K562 (cell line): ENCODE results near the gene DTX4. TPM values are rescaled to one million over a fixed set of nuclear protein-coding genes. Genes with fewer than 3 reads are reported as not detected.
A peak's percentile ranks its signal among the peaks of the same experiment; 100 is the strongest.

Experiments used
- ATAC-seq: fragments of 200-7000 bp; cut with Tn5 transposase; 3 replicates; pipeline ENCODE4 v1.9.1; 2020; ENCODE audit warnings: moderate library complexity
- BruUV-seq: library from RNA; stranded (reverse); fragments of 400-500 nt; replicated peaks from 2 replicates; lab custom pipeline; 2021; lab: Mats Ljungman, UMichigan
- CTCF ChIA-PET: fragments of 300-600 bp; formaldehyde crosslinking; extraction: SDS; loops from one replicate; lab custom pipeline; 2021; ENCODE audit warnings: low intra/inter-chr PET ratio; lab: Yijun Ruan, JAX
- POLR2A ChIA-PET: fragments of 300-600, 350-650 bp; sonication (Branson Sonifier 250); formaldehyde crosslinking; extraction: SDS; loops from one replicate; lab custom pipeline; 2021; ENCODE audit warnings: antibody characterized with exemption, inconsistent platforms; lab: Yijun Ruan, JAX
- DNase-seq, 4 experiments: peaks; one replicate each; pipeline versions ENCODE4 v3.0.0 to v3.0.0-alpha.2; 2011 to 2018; ENCODE audit warnings: low spot score in 3 of 4, mixed read lengths in 3 of 4; ENCODE audit errors: extremely low read depth in 1 of 4
- FAIRE-seq: peaks from 2 replicates; lab custom pipeline; 2011; peaks lifted over from hg19 to GRCh38; lab: Jason Lieb, UNC
- H2AFZ ChIP-seq: 2 replicates; pipeline ENCODE4 v1.6.0; 2011; ENCODE audit warnings: low read depth, low read length, control low read depth, inconsistent platforms
- H3K27ac ChIP-seq: fragments of 200-600 bp; 3 replicates; pipeline ENCODE4 v1.8.0; 2011; ENCODE audit warnings: low read depth, mild to moderate bottlenecking, control low read depth, inconsistent platforms, low read length, moderate library complexity, mixed read lengths; ENCODE audit errors: extremely low read depth
- H3K27me3 ChIP-seq, 2 experiments: fragments of 300-600 bp in 1 of 2; 2 replicates in 1 of 2; 3 replicates in 1 of 2; pipeline versions ENCODE4 v1.6.0 to v1.8.0; 2011; ENCODE audit warnings: inconsistent platforms in 2 of 2, low read length in 2 of 2, mild to moderate bottlenecking in 1 of 2, mixed read lengths in 1 of 2, moderate library complexity in 1 of 2; ENCODE audit not compliant: control insufficient read depth in 2 of 2, insufficient read depth in 2 of 2
- H3K36me3 ChIP-seq: fragments of 300-600 bp; 3 replicates; pipeline ENCODE4 v1.8.0; 2011; ENCODE audit warnings: mild to moderate bottlenecking, low read length, inconsistent platforms; ENCODE audit not compliant: control insufficient read depth, insufficient read depth
- H3K4me1 ChIP-seq, 2 experiments: fragments of 200-600 bp in 1 of 2; replicated peaks in 1 of 2; 2 replicates in 1 of 2; 3 replicates in 1 of 2; pipeline versions ENCODE4 v1.5.1 to v1.8.0; 2011; ENCODE audit warnings: inconsistent platforms in 2 of 2, low read length in 2 of 2, mild to moderate bottlenecking in 1 of 2, mixed read lengths in 1 of 2, moderate library complexity in 1 of 2; ENCODE audit not compliant: control insufficient read depth in 2 of 2, insufficient read depth in 2 of 2
- H3K4me2 ChIP-seq: 2 replicates; pipeline ENCODE4 v1.6.1; 2011; ENCODE audit warnings: low read length, control low read depth, inconsistent platforms, mixed read lengths; ENCODE audit not compliant: insufficient read depth
- H3K4me3 ChIP-seq: fragments of 200-600 bp; sonication (generic), shearing (Covaris generic); 2 replicates; pipeline ENCODE4 v1.5.1; 2016; ENCODE audit warnings: control low read depth, inconsistent platforms
- H3K79me2 ChIP-seq: fragments of 200-600 bp; 3 replicates; pipeline ENCODE4 v1.8.0; 2011; ENCODE audit warnings: low read length, inconsistent platforms; ENCODE audit not compliant: control insufficient read depth, insufficient read depth
- H3K9ac ChIP-seq, 2 experiments: 2 replicates each; pipeline versions ENCODE4 v1.6.0 to v1.6.1; 2011; ENCODE audit warnings: low read depth in 2 of 2, low read length in 2 of 2, control low read depth in 1 of 2, inconsistent platforms in 1 of 2, mild to moderate bottlenecking in 1 of 2, mixed read lengths in 1 of 2; ENCODE audit not compliant: insufficient read depth in 1 of 2
- H3K9me1 ChIP-seq: one replicate; pipeline ENCODE4 v1.6.0; 2011; ENCODE audit warnings: inconsistent platforms, mild to moderate bottlenecking, low read length, moderate library complexity; ENCODE audit not compliant: control insufficient read depth, insufficient read depth
- H3K9me3 ChIP-seq: replicated peaks from 2 replicates; pipeline ENCODE4 v1.5.1; 2011; ENCODE audit warnings: low read depth, low read length, inconsistent platforms; ENCODE audit not compliant: control insufficient read depth, insufficient read depth
- H4K20me1 ChIP-seq: replicated peaks from 2 replicates; pipeline ENCODE4 v1.6.1; 2011; ENCODE audit warnings: low read length, inconsistent platforms, mixed read lengths; ENCODE audit not compliant: control insufficient read depth, insufficient read depth
- CEBPB ChIP-seq: fragments of 450-650 bp; IDR thresholded peaks from 2 replicates; pipeline ENCODE4 v1.6.1; 2016; ENCODE audit warnings: missing genetic modification characterization, missing compliant biosample characterization
- CEBPG ChIP-seq, 3 experiments: fragments of 200-800 bp in 1 of 3; sonication (Bioruptor generic) in 1 of 3; sonication (generic) in 1 of 3; formaldehyde crosslinking in 1 of 3; IDR thresholded peaks in 2 of 3; conservative IDR thresholded peaks in 1 of 3; 2 replicates each; pipeline versions ENCODE4 v1.6.1 to v1.8.0; 2016 to 2022; ENCODE audit warnings: missing compliant biosample characterization in 2 of 3, missing genetic modification characterization in 2 of 3, mild to moderate bottlenecking in 1 of 3, missing genetic modification reagents in 1 of 3
- EGR1 ChIP-seq: fragments of 450-650 bp; conservative IDR thresholded peaks from 2 replicates; pipeline ENCODE4 v1.6.1; 2017; ENCODE audit warnings: mild to moderate bottlenecking
- KDM2B ChIP-seq: fragments of 250-450 bp; sonication (Bioruptor Pico); IDR thresholded peaks from 2 replicates; pipeline ENCODE4 v1.8.0; 2021; ENCODE audit warnings: mild to moderate bottlenecking, moderate library complexity
- ZNF79 ChIP-seq: fragments of 250-450 bp; sonication (Bioruptor Pico); IDR thresholded peaks from 2 replicates; pipeline ENCODE4 v1.4.0; 2020; ENCODE audit warnings: low read depth, mild to moderate bottlenecking, moderate library complexity
- WGBS: fragments of 100-300 bp; shearing (Covaris generic); methylation state at CpG from one replicate; pipeline ENCODE4 v1.1.6; 2016; ENCODE audit warnings: low coverage, mixed read lengths; ENCODE audit not compliant: insufficient coverage; ENCODE audit errors: missing lambda C conversion rate; 5-methylcytosine and 5-hydroxymethylcytosine counted together
- in situ Hi-C: fragments of 300-500 bp; cut with MboI; formaldehyde crosslinking; loops from 4 replicates; pipeline ENCODE4 v1.15.0; 2018; ENCODE audit warnings: inconsistent platforms, mixed read lengths
- intact Hi-C: fragments of 100-400 bp; cut with micrococcal nuclease; formaldehyde crosslinking; loops from 2 replicates; pipeline ENCODE4 v1.14.2; 2022
- polyA plus RNA-seq, 8 experiments: library from polyadenylated mRNA; depleted of rRNA in 4 of 8; stranded (reverse) in 5 of 8; unstranded in 3 of 8; fragments of >200 nt; fragmentation: Nextera tagmentation in 2 of 8; fragmentation: Illumina TruSeq in 1 of 8; extraction: Ambion mirVana in 2 of 8; extraction: Trizol in 1 of 8; gene quantifications; 2 replicates each; pipeline versions ENCODE4 v1.2.1 to v1.2.3, GENCODE V29; 2011 to 2014; ENCODE audit warnings: inconsistent platforms in 1 of 8, missing spikeins in 1 of 8
- total RNA-seq, 7 experiments: library from RNA; depleted of rRNA in 6 of 7; stranded (reverse); fragments of >200 nt in 6 of 7; fragmentation: Illumina TruSeq in 2 of 7; extraction: Trizol in 2 of 7; gene quantifications; 2 replicates each; pipeline versions ENCODE4 v1.2.1 to v1.2.3, GENCODE V29; 2011 to 2021; ENCODE audit warnings: low replicate concordance in 1 of 7
- TF ChIP-seq, protein P1 (sequence below): sonication (generic); formaldehyde crosslinking; IDR thresholded peaks from 2 replicates; pipeline ENCODE4 v1.8.0; 2022; ENCODE audit warnings: mild to moderate bottlenecking, missing genetic modification reagents
- TF ChIP-seq, protein P2 (sequence below): fragments of 450-650 bp; IDR thresholded peaks from 2 replicates; pipeline ENCODE4 v1.6.1; 2016; ENCODE audit warnings: missing biosample characterization, missing genetic modification characterization
- TF ChIP-seq, protein P3 (sequence below): fragments of 250-450 bp; sonication (Bioruptor Pico); IDR thresholded peaks from 2 replicates; pipeline ENCODE4 v1.4.0; 2020; ENCODE audit warnings: mild to moderate bottlenecking

Gene DTX4
- total and polyA plus RNA-seq, 9 of the 15 experiments (the other 6 are each of a cell fraction or from before 2014, with no cell fraction given) = 0.03 to 0.47 (median 0.04) TPM; not detected in 4

DNA sequence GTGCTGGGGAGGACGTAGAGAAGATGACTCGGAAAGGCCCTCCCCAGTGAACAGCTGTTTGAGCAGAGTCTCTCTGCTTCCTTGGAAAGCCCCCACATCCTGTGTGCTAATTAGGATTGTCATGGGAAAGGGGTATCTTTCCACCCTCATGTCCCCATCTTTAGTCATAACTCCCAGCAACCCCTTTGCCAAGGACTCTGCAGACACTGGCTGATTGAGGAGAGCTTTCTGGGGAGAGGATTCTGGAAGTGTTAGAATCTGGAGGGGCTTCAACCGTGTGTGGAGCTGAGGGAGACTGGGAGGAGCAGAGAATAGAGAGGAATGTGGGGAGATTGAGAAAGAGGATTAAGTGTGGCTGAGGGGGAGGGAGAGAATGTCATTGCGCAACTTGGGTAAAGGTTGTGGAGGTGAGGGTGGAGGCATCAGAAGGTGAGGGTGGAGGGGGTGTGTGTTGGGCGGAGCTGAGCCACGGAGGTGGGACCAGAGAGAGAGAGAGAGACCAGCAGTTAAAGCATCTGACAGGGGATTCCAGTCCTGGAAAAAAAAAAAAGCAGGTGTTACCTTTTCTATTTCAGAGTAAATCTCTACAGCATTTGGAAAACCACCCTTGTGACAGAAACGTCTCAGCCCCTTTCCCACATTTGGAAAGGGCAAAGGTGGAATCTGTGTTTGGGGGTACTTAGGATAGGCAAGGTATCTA is 2.2 kb downstream of the DTX4 start:
- in situ Hi-C loops (loop anchor here (10.0 kb wide), 1 partner anchor 251 kb away; the partner anchor contains the start of gene OR5A2), intact Hi-C loops (loop anchor here (5.0 kb wide), 1 partner anchor 628 kb away; no protein-coding TSS in a partner anchor)
- no peak overlapping the region for H3K9ac ChIP-seq
- H3K27me3 ChIP-seq = peaks cover 14 to 32% of the 10 kb centered on the region in 2 experiments
- CTCF ChIA-PET = no interaction called here
- no peak overlapping the region for H2AFZ ChIP-seq
- no peaks in the 10 kb centered on the region for H3K36me3 ChIP-seq
- no peak overlapping the region for H3K4me2 ChIP-seq
- WGBS = 0% methylated on average over 7 of the region's 7 CpGs
- TF ChIP-seq CEBPB (tag) (peak; percentile 87), KDM2B (no peak), CEBPG (CRISPR knock-in tag; IDR thresholded peaks at IDR 0.05) (no peak), CEBPG (tag; conservative IDR thresholded peaks at IDR 0.05 in 1 of 2, IDR thresholded peaks at IDR 0.05 in 1 of 2) (peak; percentile 58 to 63; a peak in 3 of 4 replicates), EGR1 (peak; percentile 21; the same call in 1 of the 2 replicates), ZNF79 (CRISPR knock-in tag) (no peak)
- TF ChIP-seq, protein P1, sequence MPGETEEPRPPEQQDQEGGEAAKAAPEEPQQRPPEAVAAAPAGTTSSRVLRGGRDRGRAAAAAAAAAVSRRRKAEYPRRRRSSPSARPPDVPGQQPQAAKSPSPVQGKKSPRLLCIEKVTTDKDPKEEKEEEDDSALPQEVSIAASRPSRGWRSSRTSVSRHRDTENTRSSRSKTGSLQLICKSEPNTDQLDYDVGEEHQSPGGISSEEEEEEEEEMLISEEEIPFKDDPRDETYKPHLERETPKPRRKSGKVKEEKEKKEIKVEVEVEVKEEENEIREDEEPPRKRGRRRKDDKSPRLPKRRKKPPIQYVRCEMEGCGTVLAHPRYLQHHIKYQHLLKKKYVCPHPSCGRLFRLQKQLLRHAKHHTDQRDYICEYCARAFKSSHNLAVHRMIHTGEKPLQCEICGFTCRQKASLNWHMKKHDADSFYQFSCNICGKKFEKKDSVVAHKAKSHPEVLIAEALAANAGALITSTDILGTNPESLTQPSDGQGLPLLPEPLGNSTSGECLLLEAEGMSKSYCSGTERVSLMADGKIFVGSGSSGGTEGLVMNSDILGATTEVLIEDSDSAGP (CRISPR knock-in tag) = no peak
- TF ChIP-seq, protein P2, sequence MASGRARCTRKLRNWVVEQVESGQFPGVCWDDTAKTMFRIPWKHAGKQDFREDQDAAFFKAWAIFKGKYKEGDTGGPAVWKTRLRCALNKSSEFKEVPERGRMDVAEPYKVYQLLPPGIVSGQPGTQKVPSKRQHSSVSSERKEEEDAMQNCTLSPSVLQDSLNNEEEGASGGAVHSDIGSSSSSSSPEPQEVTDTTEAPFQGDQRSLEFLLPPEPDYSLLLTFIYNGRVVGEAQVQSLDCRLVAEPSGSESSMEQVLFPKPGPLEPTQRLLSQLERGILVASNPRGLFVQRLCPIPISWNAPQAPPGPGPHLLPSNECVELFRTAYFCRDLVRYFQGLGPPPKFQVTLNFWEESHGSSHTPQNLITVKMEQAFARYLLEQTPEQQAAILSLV (tag) = peak; percentile 55; the same call in 1 of the 2 replicates
- TF ChIP-seq, protein P3, sequence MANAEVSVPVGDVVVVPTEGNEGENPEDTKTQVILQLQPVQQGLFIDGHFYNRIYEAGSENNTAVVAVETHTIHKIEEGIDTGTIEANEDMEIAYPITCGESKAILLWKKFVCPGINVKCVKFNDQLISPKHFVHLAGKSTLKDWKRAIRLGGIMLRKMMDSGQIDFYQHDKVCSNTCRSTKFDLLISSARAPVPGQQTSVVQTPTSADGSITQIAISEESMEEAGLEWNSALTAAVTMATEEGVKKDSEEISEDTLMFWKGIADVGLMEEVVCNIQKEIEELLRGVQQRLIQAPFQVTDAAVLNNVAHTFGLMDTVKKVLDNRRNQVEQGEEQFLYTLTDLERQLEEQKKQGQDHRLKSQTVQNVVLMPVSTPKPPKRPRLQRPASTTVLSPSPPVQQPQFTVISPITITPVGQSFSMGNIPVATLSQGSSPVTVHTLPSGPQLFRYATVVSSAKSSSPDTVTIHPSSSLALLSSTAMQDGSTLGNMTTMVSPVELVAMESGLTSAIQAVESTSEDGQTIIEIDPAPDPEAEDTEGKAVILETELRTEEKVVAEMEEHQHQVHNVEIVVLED (CRISPR knock-in tag) = no peak
- H3K4me3 ChIP-seq = no peak overlapping the region
- no peaks in the 10 kb centered on the region for H3K9me3 ChIP-seq
- DNase-seq = no peak
- no TSS peak for BruUV-seq
- POLR2A ChIA-PET = interaction anchor here (0.7 to 0.9 kb wide), 2 partner anchors 269 to 351 kb away, joined by 3 read pairs; no protein-coding TSS in a partner anchor
- H3K4me1 ChIP-seq = peaks cover 0 to 20% of the 10 kb centered on the region in 2 experiments; a peak in 3 of 5 replicates
- H3K27ac ChIP-seq = no peak overlapping the region
- FAIRE-seq = no peak
- H3K9me1 ChIP-seq = no peaks in the 10 kb centered on the region
- ATAC-seq = no peak
- no peaks in the 10 kb centered on the region for H3K79me2 ChIP-seq
- no peaks in the 10 kb centered on the region; the same call in 1 of the 2 replicates for H4K20me1 ChIP-seq
